GM18526 (cell line): Measurements from ENCODE around the gene RHOU.

Experiments
- POLR2A ChIP-seq: IDR thresholded peaks from 3 replicates; pipeline ENCODE4 v1.6.1; 2011; ENCODE audit not compliant: insufficient read length; ENCODE audit errors: extremely low read depth

The RHOU gene

DNA sequence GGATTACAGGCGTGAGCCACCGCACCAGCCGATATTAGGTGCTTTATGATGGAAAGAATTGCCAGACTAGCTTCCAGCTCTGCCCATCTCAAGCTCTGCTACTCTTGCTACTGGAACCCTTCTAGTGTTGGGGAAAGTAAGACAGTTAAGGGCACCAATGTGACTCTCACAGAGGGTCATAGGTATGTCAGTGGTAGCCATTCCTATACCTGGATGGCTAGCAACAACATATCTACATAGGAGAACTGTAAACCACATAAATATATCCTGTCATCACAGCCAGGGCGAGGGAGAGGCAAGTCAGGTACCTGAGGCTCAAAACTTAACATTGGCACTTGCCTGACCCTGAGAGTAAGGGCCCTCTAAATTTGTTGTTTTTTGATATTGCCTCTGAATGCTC is 1.7 kb upstream of the RHOU start:
- no peak for TF ChIP-seq POLR2A

DNA sequence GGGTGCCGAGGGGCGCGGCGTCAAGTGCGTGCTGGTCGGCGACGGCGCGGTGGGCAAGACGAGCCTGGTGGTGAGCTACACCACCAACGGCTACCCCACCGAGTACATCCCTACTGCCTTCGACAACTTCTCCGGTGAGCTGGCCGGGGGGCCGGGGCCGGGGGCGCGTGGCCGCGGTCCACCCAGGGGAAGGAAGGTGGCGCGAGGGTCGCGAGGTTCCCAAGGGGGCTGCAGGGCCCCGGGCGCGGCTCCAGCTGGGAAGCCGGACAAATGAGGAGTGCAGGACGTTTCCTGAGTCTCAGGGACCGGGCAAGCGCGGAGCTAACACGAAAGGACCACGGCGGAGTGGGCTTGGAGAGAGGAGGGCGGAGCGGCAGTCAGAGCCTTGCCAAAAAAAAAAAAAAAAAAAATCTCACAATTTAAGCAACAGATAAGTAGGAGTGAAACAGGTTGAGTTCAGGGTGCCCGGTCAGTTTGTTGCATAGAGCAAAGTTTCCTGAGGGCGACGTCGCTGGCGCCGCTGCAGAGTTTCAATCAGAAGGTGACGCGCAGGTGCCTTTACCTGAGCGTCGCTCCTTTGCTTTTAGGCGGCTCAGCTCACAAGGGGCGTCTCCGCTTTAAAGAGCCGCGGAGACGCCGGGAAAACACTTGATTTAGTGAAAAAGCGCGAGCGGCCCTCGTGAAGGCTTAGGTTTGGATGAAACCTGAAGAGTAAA is 750 bp downstream of the RHOU start:
- TF ChIP-seq POLR2A, result no peak

DNA sequence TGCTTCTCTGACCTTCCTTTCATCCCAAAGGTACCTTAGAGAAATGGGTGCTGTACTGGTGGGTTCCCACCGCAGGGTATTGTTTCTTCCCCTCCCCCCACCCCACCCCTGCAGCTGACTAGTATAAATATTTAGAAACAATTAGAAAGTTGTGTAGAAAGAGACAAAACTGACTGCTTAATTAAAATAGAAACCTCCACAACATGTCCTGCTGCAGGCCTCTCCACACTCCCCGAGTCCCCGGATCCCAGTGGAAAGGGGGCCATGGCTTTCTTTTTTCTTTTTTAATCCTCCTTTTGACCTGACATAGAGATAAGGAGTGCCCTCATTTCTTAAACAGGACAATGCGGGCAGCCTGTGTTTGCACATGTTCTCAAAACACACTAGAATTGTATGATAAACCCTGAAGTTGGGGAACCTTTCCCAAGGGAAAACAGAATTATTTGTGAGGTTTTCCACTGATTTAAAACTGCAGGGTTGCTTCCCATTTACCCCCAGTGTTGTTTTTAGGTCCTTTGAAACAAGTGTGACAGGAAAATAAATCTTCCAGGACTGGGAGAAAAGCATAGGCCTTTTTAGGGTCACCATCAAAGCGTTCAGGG is 1.7 kb downstream of the RHOU start:
- no peak for TF ChIP-seq POLR2A

DNA sequence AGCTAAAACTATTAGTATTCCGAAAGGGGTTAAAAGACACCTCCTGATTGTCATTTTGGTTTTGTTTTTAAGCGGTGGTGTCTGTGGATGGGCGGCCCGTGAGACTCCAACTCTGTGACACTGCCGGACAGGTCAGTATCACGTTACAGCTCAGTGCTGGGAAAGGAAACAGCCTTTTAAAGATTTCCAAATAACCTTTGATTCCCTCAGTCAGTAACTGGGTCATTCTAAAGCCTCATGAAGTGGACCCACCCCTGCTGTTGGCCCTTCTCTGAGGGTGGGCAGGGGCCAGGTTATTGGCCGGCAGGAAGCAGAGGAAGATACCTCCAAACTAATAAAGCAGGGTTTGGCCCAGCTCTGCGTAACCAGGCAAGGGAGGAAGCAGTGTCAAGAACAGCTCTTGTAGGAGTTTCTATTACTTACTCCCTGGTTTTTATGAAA is 2.3 kb downstream of the RHOU start:
- TF ChIP-seq POLR2A, result no peak

DNA sequence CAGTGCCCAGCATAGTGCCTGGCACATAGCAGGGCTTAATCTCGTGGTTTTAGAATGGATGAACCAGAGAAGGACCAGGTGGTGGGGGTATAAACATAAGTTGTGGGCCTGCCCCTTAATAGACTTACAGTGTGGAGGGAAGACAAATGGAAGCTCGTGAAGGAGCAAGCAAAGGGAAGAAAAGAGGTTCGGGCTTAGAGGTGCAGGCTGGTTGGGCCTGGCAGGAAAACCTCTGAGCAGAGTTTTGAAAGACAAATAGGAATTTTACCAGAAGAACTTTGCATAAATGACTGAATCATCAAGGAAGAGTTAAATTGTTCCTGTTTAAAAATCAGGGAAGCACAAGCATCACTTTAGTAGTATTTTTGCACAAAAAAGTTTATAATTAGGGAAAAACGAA is 4.5 kb downstream of the RHOU start:
- TF ChIP-seq POLR2A, result no peak

DNA sequence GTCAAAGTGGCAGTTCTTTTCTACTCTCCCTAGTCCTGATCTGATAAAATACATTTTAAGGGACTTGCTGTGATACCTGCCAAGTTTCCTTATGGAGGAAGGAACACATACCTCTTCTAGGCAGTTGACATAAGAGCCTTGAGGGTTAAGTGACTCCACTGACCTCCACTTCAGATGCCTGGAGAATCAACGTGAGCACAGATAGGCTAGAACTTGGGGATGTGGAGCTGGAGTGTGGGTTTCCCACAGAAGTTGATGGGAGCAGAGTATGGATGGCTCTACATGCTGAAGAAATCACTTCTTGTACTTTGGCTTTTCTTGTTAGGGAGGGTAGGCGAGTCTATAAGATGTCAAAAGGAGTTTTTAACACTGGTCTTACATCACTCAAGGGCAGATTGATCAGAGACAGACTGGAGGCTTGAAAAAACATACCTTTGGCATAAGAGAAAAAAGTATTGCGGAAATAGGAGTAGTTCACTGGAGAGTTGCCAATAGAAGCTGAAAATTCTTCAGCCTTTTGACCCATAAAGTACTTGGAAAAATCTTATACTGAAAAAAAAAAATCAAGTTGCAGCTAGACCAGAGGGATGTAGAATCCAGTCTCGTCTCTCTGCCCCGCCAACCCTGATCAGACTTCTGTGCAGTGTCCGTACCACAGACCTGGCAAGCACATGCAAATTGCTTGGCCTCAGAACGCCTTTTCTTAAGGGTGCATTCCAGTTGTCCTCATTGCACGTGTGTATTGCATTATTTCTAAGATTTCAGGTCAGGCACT is 5.5 kb downstream of the RHOU start:
- no peak for TF ChIP-seq POLR2A

DNA sequence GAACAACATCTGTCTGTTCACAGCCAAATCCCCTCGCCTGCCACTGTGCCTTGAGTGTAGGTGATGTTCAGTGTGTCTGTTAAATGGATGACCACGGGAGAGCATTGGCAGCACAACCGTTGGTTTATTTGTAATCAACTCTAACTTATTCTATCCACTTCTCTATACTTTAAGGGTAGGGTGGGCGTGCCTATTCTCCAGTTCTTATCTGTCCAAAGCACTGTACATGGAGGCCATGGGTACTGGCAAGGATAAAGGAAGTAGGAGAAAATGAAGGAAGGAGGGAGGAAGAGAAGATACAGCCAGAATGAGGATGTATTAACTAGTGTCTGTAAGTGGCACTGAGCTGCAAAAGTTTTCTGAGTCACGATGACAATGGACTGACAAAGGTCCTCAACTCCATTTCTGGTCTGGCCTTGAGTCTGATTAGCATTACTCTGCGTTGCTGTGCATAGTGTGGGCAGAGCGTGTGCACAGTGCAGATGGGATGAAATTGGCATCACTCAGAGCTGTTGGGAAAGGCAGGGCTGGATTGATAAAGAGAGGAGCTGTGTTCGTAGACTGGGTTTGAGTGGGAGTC is 7.1 kb downstream of the RHOU start:
- no peak for TF ChIP-seq POLR2A

DNA sequence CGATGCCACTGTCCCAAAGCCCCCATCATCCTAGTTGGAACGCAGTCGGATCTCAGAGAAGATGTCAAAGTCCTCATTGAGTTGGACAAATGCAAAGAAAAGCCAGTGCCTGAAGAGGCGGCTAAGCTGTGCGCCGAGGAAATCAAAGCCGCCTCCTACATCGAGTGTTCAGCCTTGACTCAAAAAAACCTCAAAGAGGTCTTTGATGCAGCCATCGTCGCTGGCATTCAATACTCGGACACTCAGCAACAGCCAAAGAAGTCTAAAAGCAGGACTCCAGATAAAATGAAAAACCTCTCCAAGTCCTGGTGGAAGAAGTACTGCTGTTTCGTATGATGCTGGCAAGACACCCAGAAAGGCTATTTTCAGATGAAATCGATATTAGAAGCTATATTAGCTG is 8.1 kb downstream of the RHOU start:
- TF ChIP-seq POLR2A, result no peak

DNA sequence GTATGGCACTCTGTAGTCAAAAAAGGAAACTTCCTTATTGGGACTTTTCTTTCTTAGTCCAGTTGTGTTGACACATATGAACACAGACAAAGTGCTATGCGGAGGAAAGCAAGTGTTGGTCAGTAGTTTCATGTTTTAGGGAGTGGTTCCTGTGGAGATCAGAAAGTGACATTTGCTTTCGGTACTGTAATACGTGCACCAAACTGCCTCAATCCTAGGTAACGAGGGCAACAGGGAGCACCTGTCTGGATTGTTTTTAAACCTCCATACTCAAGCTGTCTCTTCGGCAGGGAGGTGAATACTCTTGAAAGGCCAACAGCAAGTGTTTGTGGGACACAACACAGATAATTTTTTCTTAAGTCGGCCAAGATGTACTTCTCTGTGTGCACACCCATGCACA is 9.1 kb downstream of the RHOU start:
- no peak for TF ChIP-seq POLR2A

DNA sequence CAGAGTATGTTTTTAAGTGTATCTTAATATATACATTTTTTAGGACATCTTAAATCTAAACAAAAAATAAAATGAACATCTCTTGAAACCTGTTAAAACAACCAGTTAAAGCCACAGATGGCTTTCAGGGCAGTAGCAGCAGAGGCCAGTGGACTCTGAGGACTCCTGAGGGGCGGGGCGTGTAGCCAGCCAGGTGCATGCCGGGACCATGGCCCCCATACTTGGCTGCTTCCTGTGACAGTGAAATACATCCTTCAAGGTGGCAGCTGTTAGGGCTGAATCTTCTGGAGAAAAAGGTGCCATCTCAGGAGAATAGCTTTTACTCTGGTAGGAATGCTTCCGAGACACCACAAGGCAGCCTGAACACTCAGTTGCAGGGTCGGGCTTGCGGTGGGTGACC is 9.6 kb downstream of the RHOU start:
- TF ChIP-seq POLR2A, result no peak

DNA sequence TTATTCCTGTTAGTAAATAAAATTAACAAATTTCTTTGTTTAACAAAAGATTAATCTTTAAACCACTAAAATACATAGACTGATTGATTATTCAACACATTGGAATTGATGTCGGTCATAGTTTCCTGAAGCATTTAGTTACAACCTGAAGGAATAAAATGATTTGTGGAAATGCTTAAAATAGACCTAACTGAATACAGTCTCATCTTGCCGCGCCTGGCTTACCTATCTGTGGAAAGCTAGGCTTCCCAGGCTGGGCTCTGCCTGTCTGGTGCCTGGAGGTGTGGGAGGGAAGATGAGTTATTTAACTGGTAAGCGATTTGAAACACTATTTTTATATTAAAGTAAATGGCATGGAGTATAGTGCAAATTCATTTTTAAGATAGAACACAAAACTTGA is 10.2 kb downstream of the RHOU start:
- no peak for TF ChIP-seq POLR2A

DNA sequence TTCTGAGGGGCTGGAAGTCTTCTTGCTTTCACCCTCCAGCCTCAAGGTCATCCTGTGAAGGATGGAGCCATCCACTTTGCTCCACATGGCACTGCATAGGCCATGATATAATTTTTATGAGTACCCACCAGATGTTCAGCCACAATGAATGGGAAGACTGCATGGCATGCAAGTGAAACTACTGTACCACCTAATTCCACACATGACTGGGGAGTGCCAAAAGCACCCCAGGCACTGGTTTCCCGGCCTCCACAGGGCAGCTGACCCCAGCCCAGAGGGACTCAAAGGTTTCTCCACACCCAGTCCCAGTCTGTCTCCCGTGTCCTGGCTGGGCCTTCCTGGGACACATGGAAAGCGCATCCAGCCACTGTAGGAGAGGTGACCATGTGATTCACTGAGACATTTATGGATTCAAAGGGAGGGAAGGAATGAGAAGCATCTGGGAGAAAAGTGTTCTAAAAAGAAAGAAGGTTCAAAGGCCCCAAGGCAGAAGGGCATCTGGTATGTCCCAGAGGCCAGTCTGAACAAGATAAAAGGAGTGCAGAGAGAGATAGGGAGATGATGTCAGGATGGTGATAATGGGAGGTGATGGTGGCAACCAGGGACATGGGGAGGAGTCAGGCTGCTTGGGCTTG is 12.1 kb downstream of the RHOU start:
- TF ChIP-seq POLR2A, result no peak

DNA sequence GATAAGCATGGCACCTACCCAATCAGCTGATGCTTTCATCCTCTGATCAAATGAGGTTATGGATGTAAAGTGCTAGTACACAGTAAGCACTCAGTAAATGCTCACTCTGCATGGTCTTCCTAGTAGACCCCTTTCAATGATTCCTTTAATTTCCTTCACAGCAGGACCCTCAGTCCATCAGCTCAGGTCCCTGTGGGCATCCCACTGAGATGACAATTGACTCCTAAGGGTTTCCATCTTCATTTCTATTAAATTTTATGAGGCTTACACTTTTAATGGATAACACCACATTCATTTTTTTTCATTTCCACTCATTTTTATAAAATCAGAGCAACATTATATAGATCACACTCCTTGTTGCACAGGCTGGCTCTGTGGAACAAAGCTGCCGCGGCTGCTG is 12.8 kb downstream of the RHOU start:
- no peak for TF ChIP-seq POLR2A

DNA sequence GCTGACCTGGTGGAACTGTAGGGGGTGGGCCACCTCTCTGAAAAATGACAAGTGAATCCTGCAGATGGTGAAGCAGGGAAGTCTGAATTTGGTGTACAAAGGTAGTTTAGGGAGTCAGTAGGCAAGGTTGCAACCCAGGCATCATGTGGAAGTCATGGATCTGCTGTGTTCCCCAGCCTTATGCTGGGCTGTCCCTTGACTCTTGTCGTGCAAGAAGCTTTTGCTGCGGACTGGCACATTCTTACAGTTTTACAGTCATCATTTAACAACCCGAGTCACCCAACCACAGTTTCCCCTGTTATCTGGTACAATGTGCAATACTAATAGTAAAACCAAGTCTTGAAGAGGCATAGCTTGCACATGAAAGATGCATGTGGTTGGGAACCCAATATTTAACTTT is 13.2 kb downstream of the RHOU start:
- no peak for TF ChIP-seq POLR2A

DNA sequence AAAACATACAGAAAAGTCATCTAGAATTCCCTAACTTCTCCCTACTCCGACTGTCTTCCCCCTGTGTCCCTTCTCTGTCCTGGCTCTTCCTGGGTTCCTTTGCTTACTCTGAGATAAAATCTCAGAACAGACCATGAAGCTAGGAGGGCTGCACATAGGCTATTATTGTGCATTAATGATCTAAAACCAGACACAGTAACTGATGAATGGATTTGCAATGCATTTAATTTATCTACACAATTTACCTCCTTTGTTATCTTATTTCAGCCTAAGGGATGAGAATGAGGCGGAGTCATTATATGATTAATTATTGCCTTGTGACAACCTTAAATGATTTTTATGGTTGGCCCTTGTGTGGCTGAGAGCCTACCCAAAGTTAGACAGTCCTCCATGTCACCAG is 14.5 kb downstream of the RHOU start:
- TF ChIP-seq POLR2A, result no peak

DNA sequence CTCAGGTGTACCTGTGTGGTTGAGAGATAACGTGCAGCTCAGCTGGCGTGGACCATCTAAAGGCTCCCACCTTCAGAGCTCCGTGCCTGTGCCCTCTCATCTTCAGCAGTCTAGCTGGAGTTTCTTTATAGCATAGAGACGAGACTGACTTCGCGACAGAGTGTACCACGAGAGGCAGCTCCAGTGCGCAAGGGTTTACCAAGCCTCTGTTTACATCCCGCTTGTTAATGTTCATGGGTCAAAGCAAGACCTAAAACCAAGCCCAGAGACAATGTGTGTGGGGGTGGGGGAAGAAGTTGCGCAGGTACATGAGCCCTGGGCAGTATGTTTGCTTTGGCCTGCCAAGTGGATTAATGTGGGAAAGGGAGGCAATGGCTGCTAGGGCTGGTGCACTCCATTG is 15.6 kb downstream of the RHOU start:
- no peak for TF ChIP-seq POLR2A
